Activated naive CD8-positive, alpha-beta T cell (primary cell): ENCODE measurements around the gene CREBBP.

Experiments
- H3K27ac Mint-ChIP-seq: one replicate; pipeline ENCODE4 v1.8.0; 2021; ENCODE audit warnings: mixed read lengths
- H3K27me3 Mint-ChIP-seq: one replicate; pipeline ENCODE4 v1.8.0; 2021; ENCODE audit warnings: mixed read lengths
- H3K36me3 Mint-ChIP-seq: one replicate; pipeline ENCODE4 v1.8.0; 2021; ENCODE audit warnings: mixed read lengths
- H3K4me1 Mint-ChIP-seq: one replicate; pipeline ENCODE4 v1.8.0; 2021; ENCODE audit warnings: low read depth, mixed read lengths
- H3K4me3 Mint-ChIP-seq: one replicate; pipeline ENCODE4 v1.8.0; 2021; ENCODE audit warnings: mild to moderate bottlenecking, mixed read lengths
- H3K9me3 Mint-ChIP-seq: one replicate; pipeline ENCODE4 v1.8.0; 2021; ENCODE audit warnings: low read depth, mixed read lengths

CREBBP gene

GRCh38 chr16:3810198-3810664 lies 70.3 kb downstream of the CREBBP start:
- Mint-ChIP-seq H3K4me1 (peaks cover 93% of the 10 kb centered on the region), H3K27me3 (no peaks in the 10 kb centered on the region), H3K27ac (peak overlapping the region; percentile 56), H3K4me3 (no peak overlapping the region), H3K36me3 (peaks cover 9% of the 10 kb centered on the region), H3K9me3 (no peaks in the 10 kb centered on the region)

- Mint-ChIP-seq H3K9me3 (no peaks in the 10 kb centered on the region), H3K4me3 (no peak overlapping the region), H3K4me1 (peaks cover 90% of the 10 kb centered on the region), H3K27ac (peak overlapping the region; percentile 47), H3K36me3 (peaks cover 9% of the 10 kb centered on the region), H3K27me3 (no peaks in the 10 kb centered on the region)
Measured at GRCh38 chr16:3808308-3809063, 72.0 kb downstream of the CREBBP start.

GRCh38 chr16:3807425-3808123 lies 72.9 kb downstream of the CREBBP start:
- Mint-ChIP-seq H3K4me3 (peak overlapping the region; percentile 12), H3K36me3 (peaks cover 9% of the 10 kb centered on the region), H3K27ac (peak overlapping the region; percentile 70), H3K9me3 (no peaks in the 10 kb centered on the region), H3K27me3 (no peaks in the 10 kb centered on the region), H3K4me1 (peaks cover 84% of the 10 kb centered on the region)

- H3K4me3 Mint-ChIP-seq = no peak overlapping the region
- H3K27ac Mint-ChIP-seq = no peak overlapping the region
- H3K27me3 Mint-ChIP-seq = no peaks in the 10 kb centered on the region
- H3K9me3 Mint-ChIP-seq = no peaks in the 10 kb centered on the region
- H3K4me1 Mint-ChIP-seq = peaks cover 82% of the 10 kb centered on the region
- H3K36me3 Mint-ChIP-seq = peaks cover 7% of the 10 kb centered on the region
Measured at GRCh38 chr16:3804426-3805016, 76.0 kb downstream of the CREBBP start.

- H3K27me3 Mint-ChIP-seq = no peaks in the 10 kb centered on the region
- peaks cover 2% of the 10 kb centered on the region for H3K36me3 Mint-ChIP-seq
- no peaks in the 10 kb centered on the region for H3K9me3 Mint-ChIP-seq
- H3K4me3 Mint-ChIP-seq = peak overlapping the region; percentile 15
- peak overlapping the region; percentile 24 for H3K27ac Mint-ChIP-seq
- H3K4me1 Mint-ChIP-seq = peaks cover 75% of the 10 kb centered on the region
Measured at GRCh38 chr16:3800477-3801270, 79.8 kb downstream of the CREBBP start.

- no peaks in the 10 kb centered on the region for H3K27me3 Mint-ChIP-seq
- no peak overlapping the region for H3K4me3 Mint-ChIP-seq
- H3K9me3 Mint-ChIP-seq = no peaks in the 10 kb centered on the region
- H3K4me1 Mint-ChIP-seq = peaks cover 72% of the 10 kb centered on the region
- H3K27ac Mint-ChIP-seq = peak overlapping the region; percentile 24
- peaks cover 2% of the 10 kb centered on the region for H3K36me3 Mint-ChIP-seq
Measured at GRCh38 chr16:3800019-3800418, 80.5 kb downstream of the CREBBP start.

- Mint-ChIP-seq H3K36me3 (peaks cover 2% of the 10 kb centered on the region), H3K27me3 (no peaks in the 10 kb centered on the region), H3K4me3 (peak overlapping the region; percentile 14), H3K9me3 (no peaks in the 10 kb centered on the region), H3K4me1 (peaks cover 69% of the 10 kb centered on the region), H3K27ac (peak overlapping the region; percentile 28)
Measured at GRCh38 chr16:3799354-3799753, 81.2 kb downstream of the CREBBP start.

- Mint-ChIP-seq H3K9me3 (no peaks in the 10 kb centered on the region), H3K27me3 (no peaks in the 10 kb centered on the region), H3K4me3 (no peak overlapping the region), H3K36me3 (peaks cover 2% of the 10 kb centered on the region), H3K4me1 (peaks cover 65% of the 10 kb centered on the region), H3K27ac (no peak overlapping the region)
Measured at GRCh38 chr16:3798838-3799237, 81.7 kb downstream of the CREBBP start.

- Mint-ChIP-seq H3K36me3 (peaks cover 4% of the 10 kb centered on the region), H3K4me3 (peak overlapping the region; percentile 61), H3K4me1 (peaks cover 71% of the 10 kb centered on the region), H3K9me3 (no peaks in the 10 kb centered on the region), H3K27ac (no peak overlapping the region), H3K27me3 (no peaks in the 10 kb centered on the region)
Measured at GRCh38 chr16:3797904-3798811, 82.4 kb downstream of the CREBBP start.

GRCh38 chr16:3797473-3797872 lies 83.0 kb downstream of the CREBBP start:
- Mint-ChIP-seq H3K9me3 (no peaks in the 10 kb centered on the region), H3K4me3 (peak overlapping the region; percentile 61), H3K36me3 (peaks cover 8% of the 10 kb centered on the region), H3K27me3 (no peaks in the 10 kb centered on the region), H3K27ac (no peak overlapping the region), H3K4me1 (peaks cover 74% of the 10 kb centered on the region)

GRCh38 chr16:3793161-3793576 lies 87.3 kb downstream of the CREBBP start:
- H3K27ac Mint-ChIP-seq = no peak overlapping the region

GRCh38 chr16:3792472-3793012 lies 88.0 kb downstream of the CREBBP start:
- Mint-ChIP-seq H3K9me3 (no peaks in the 10 kb centered on the region), H3K4me1 (peaks cover 70% of the 10 kb centered on the region), H3K4me3 (peak overlapping the region; percentile 47), H3K36me3 (peaks cover 21% of the 10 kb centered on the region), H3K27ac (no peak overlapping the region), H3K27me3 (no peaks in the 10 kb centered on the region)

More at GRCh38 chr16:3793161-3793576, 87.3 kb downstream of the CREBBP start:
- Mint-ChIP-seq H3K9me3 (no peaks in the 10 kb centered on the region), H3K36me3 (peaks cover 21% of the 10 kb centered on the region), H3K4me1 (peaks cover 76% of the 10 kb centered on the region), H3K27me3 (no peaks in the 10 kb centered on the region), H3K4me3 (no peak overlapping the region)

- H3K9me3 Mint-ChIP-seq = no peaks in the 10 kb centered on the region
- no peak overlapping the region for H3K27ac Mint-ChIP-seq
- no peaks in the 10 kb centered on the region for H3K27me3 Mint-ChIP-seq
- H3K36me3 Mint-ChIP-seq = peaks cover 21% of the 10 kb centered on the region
- H3K4me3 Mint-ChIP-seq = no peak overlapping the region
- H3K4me1 Mint-ChIP-seq = peaks cover 64% of the 10 kb centered on the region
Measured at GRCh38 chr16:3791701-3792100, 88.8 kb downstream of the CREBBP start.
